AG08395 (cell line): ENCODE results near the gene VSX2.

Experiments used
- DNase-seq: peaks from one replicate; pipeline ENCODE4 v3.0.0; 2012; ENCODE audit warnings: mixed read lengths, low spot score

The VSX2 gene

GRCh38 chr14:74302152-74302628, 62.9 kb downstream of the VSX2 start:
- DNase-seq, result peak; percentile 72

GRCh38 chr14:74302634-74303569, 63.7 kb downstream of the VSX2 start, which contains the start of gene ABCD4:
Gene ABCD4, minus strand, starts transcription at chr14:74302934. Its CDS starts 22 bp downstream, at chr14:74302912.
- peak; percentile 93 for DNase-seq

GRCh38 chr14:74308695-74309094, 69.4 kb downstream of the VSX2 start:
- no peak for DNase-seq

GRCh38 chr14:74309125-74310022, 70.1 kb downstream of the VSX2 start:
- no peak for DNase-seq

GRCh38 chr14:74312161-74312560, 72.9 kb downstream of the VSX2 start:
- DNase-seq, result no peak
